ENCODE results near the gene MRPL4. TPM values are rescaled to one million over a fixed set of nuclear protein-coding genes. Genes with fewer than 3 reads are reported as not detected.

The MRPL4 gene
- total RNA-seq, 4 donors from 2014 or later, result 45.8 to 86.0 (median 51.9) TPM

- 0 to 41% methylated on average over 2 to 10 of the region's 28 CpGs for WGBS, 2 donors (ENCODE audit: low coverage in 1 of 2)
- H3K4me3 ChIP-seq, result peak overlapping the region in 1 of 2 donors; percentile 37
- peak overlapping the region; percentile 11 to 92 (median 86) for H3K27ac ChIP-seq
- TF ChIP-seq POLR2AphosphoS5 (IDR thresholded peaks at IDR 0.05) (no peak), POLR2A (IDR thresholded peaks at IDR 0.05) (peak in 1 of 2 donors; percentile 8), CTCF (IDR thresholded peaks at IDR 0.05) (peak in 1 of 4 experiments; percentile 11), EP300 (IDR thresholded peaks at IDR 0.05) (no peak)
- no peaks in the 10 kb centered on the region for H3K9me3 ChIP-seq
- H3K4me1 ChIP-seq, result peaks cover 0 to 62% (median 14%) of the 10 kb centered on the region in 3 donors
- H3K27me3 ChIP-seq, result no peaks in the 10 kb centered on the region
- H3K36me3 ChIP-seq, result peaks cover 0 to 14% of the 10 kb centered on the region in 2 donors
- peak; percentile 13 for ATAC-seq
These were observed 24.7 kb upstream of the MRPL4 start for GRCh38 chr19:10227026-10227971.

GRCh38 chr19:10228393-10228792 lies 23.6 kb upstream of the MRPL4 start:
- peaks cover 0 to 62% (median 14%) of the 10 kb centered on the region in 3 donors for H3K4me1 ChIP-seq
- 88% methylated on average over 3 of the region's 5 CpGs; no CpG with 5 or more reads in 1 of the 2 donors for WGBS, 2 donors (ENCODE audit: low coverage in 1 of 2)

GRCh38 chr19:10228920-10229319 lies 23.1 kb upstream of the MRPL4 start:
- no peaks in the 10 kb centered on the region for H3K27me3 ChIP-seq
- peak overlapping the region in 1 of 2 donors; percentile 97 for H3K4me3 ChIP-seq
- TF ChIP-seq POLR2A (IDR thresholded peaks at IDR 0.05) (no peak), CTCF (IDR thresholded peaks at IDR 0.05) (peak in 3 of 4 experiments; percentile 52 to 67 (median 55))

More at GRCh38 chr19:10228393-10228792, 23.6 kb upstream of the MRPL4 start:
- H3K36me3 ChIP-seq, result peaks cover 0 to 13% of the 10 kb centered on the region in 2 donors
- TF ChIP-seq POLR2AphosphoS5 (IDR thresholded peaks at IDR 0.05), result no peak
- no peak for TF ChIP-seq POLR2A (IDR thresholded peaks at IDR 0.05)
- no peak for TF ChIP-seq EP300 (IDR thresholded peaks at IDR 0.05)
- TF ChIP-seq CTCF (IDR thresholded peaks at IDR 0.05), result no peak
- no peaks in the 10 kb centered on the region for H3K9me3 ChIP-seq
- no peaks in the 10 kb centered on the region for H3K27me3 ChIP-seq
- ATAC-seq, result no peak
- H3K27ac ChIP-seq, result peak overlapping the region in 3 of 4 donors; percentile 85 to 92 (median 88)
- peak overlapping the region in 1 of 2 donors; percentile 97 for H3K4me3 ChIP-seq

GRCh38 chr19:10230173-10230860 lies 21.7 kb upstream of the MRPL4 start:
- peak overlapping the region; percentile 82 to 97 for H3K4me3 ChIP-seq
- H3K36me3 ChIP-seq, result no peaks in the 10 kb centered on the region
- H3K9me3 ChIP-seq, result no peaks in the 10 kb centered on the region
- peak overlapping the region; percentile 62 to 92 (median 86) for H3K27ac ChIP-seq
- no peak for TF ChIP-seq POLR2AphosphoS5 (IDR thresholded peaks at IDR 0.05)
- peak in 1 of 2 donors; percentile 10 for TF ChIP-seq POLR2A (IDR thresholded peaks at IDR 0.05)
- WGBS, 2 donors (ENCODE audit: low coverage in 1 of 2), result 0% methylated on average over 13 of the region's 70 CpGs; no CpG with 5 or more reads in 1 of the 2 donors
- no peaks in the 10 kb centered on the region for H3K27me3 ChIP-seq
- no peak for ATAC-seq
- peaks cover 0 to 61% (median 14%) of the 10 kb centered on the region in 3 donors for H3K4me1 ChIP-seq

More at GRCh38 chr19:10228920-10229319, 23.1 kb upstream of the MRPL4 start:
- H3K36me3 ChIP-seq, result peaks cover 0 to 7% of the 10 kb centered on the region in 2 donors
- no peaks in the 10 kb centered on the region for H3K9me3 ChIP-seq
- no peak for ATAC-seq
- H3K27ac ChIP-seq, result peak overlapping the region in 3 of 4 donors; percentile 85 to 92 (median 88)
- peaks cover 0 to 62% (median 14%) of the 10 kb centered on the region in 3 donors for H3K4me1 ChIP-seq
- 27 to 29% methylated on average over 2 of the region's 2 CpGs for WGBS, 2 donors (ENCODE audit: low coverage in 1 of 2)
